ENCODE measurements around the gene KLHL29.

DNA sequence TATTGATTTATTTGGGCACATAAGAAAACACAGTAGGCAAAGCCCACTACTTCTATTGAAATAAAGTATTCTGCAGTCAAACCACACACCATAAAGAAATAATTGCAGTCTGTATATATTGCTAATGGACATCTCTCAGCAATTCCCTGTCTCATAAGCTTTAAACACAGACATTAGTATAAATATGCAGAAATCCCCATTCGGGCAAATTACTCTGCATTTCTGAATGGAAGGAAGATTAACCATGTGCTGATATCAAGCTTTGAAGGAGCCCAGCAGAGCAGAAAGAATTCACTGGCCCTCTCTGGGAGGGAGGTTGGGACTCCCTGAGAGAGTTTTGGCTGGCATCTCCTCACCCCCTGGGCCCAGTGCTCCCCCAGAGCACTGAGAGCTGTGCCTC, 272.4 kb downstream of the KLHL29 start:
- TF ChIP-seq, protein P1, sequence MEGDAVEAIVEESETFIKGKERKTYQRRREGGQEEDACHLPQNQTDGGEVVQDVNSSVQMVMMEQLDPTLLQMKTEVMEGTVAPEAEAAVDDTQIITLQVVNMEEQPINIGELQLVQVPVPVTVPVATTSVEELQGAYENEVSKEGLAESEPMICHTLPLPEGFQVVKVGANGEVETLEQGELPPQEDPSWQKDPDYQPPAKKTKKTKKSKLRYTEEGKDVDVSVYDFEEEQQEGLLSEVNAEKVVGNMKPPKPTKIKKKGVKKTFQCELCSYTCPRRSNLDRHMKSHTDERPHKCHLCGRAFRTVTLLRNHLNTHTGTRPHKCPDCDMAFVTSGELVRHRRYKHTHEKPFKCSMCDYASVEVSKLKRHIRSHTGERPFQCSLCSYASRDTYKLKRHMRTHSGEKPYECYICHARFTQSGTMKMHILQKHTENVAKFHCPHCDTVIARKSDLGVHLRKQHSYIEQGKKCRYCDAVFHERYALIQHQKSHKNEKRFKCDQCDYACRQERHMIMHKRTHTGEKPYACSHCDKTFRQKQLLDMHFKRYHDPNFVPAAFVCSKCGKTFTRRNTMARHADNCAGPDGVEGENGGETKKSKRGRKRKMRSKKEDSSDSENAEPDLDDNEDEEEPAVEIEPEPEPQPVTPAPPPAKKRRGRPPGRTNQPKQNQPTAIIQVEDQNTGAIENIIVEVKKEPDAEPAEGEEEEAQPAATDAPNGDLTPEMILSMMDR (IDR thresholded peaks at IDR 0.05; ENCODE audit: extremely low read depth in 1 of 2, insufficient read depth in 1 of 2, low read depth in 1 of 2, low read length in 2 of 2), result no peak
- TF ChIP-seq POLR2AphosphoS5 (IDR thresholded peaks at IDR 0.05; ENCODE audit: insufficient read depth, low read depth, low read length) (no peak), GATA2 (IDR thresholded peaks at IDR 0.05; ENCODE audit: insufficient read depth, insufficient read length, low read depth, low read length) (no peak), EZH2 (IDR thresholded peaks at IDR 0.05; ENCODE audit: borderline replicate concordance, low read depth, low read length, severe bottlenecking) (no peak), POLR2A (IDR thresholded peaks at IDR 0.05; ENCODE audit: low read depth, low read length) (no peak), FOS (IDR thresholded peaks at IDR 0.05; ENCODE audit: borderline replicate concordance, insufficient read depth, low read length) (no peak), JUN (IDR thresholded peaks at IDR 0.05; ENCODE audit: borderline replicate concordance, insufficient read depth, insufficient read length, low read depth) (no peak)
- TF ChIP-seq, protein P2, sequence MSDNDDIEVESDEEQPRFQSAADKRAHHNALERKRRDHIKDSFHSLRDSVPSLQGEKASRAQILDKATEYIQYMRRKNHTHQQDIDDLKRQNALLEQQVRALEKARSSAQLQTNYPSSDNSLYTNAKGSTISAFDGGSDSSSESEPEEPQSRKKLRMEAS (IDR thresholded peaks at IDR 0.05; ENCODE audit: insufficient read depth, insufficient read length), result no peak

All from endothelial cell of umbilical vein (primary cell).